ENCODE data around the gene SPPL3.

Gene SPPL3

DNA sequence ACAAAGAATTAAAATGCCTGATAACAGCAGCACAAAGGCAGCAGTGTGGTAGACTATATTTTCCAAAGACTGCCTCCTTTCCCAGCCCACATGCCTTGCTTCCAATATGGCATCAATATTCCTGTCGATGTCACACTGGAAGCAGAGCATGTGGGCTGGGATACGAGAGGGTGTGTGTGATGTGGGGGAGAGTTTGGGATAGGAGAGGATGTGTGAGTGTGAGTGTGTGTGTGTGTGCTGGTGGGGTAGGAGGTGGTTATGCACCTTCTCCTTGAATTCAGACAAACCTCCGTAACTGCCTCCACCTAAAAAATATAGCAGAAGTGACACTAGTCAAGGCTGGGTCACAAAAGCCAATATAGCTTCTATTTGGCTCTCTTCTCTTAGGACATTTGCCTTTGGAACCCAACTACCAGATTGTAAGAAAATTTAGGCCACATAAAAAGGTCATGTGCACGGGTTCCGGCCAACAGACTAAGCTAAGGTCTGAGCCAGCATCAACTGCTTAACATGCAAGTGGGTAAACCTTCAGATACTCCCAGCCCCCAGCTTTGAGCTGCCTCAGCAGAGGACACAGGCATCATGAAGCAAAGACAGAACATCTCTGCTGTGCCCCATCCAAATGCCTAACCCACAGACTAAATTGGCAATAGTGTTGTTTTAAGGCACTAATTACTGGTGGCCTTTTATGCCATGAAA is 29.5 kb downstream of the SPPL3 start:
- no peak for DNase-seq (ENCODE audit: low read depth in 1 of 2, low spot score in 1 of 2)
- no peak for TF ChIP-seq POLR2AphosphoS5 (IDR thresholded peaks at IDR 0.05; ENCODE audit: low read depth)
- TF ChIP-seq REST (IDR thresholded peaks at IDR 0.05; ENCODE audit: insufficient replicate concordance, low read depth), result no peak
- no peak for TF ChIP-seq GABPA (IDR thresholded peaks at IDR 0.05; ENCODE audit: low read depth)
- TF ChIP-seq, protein P1, sequence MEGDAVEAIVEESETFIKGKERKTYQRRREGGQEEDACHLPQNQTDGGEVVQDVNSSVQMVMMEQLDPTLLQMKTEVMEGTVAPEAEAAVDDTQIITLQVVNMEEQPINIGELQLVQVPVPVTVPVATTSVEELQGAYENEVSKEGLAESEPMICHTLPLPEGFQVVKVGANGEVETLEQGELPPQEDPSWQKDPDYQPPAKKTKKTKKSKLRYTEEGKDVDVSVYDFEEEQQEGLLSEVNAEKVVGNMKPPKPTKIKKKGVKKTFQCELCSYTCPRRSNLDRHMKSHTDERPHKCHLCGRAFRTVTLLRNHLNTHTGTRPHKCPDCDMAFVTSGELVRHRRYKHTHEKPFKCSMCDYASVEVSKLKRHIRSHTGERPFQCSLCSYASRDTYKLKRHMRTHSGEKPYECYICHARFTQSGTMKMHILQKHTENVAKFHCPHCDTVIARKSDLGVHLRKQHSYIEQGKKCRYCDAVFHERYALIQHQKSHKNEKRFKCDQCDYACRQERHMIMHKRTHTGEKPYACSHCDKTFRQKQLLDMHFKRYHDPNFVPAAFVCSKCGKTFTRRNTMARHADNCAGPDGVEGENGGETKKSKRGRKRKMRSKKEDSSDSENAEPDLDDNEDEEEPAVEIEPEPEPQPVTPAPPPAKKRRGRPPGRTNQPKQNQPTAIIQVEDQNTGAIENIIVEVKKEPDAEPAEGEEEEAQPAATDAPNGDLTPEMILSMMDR (IDR thresholded peaks at IDR 0.05; ENCODE audit: insufficient read depth, low read length), result no peak
- no peak for TF ChIP-seq SPI1 (IDR thresholded peaks at IDR 0.05; ENCODE audit: borderline replicate concordance, low read depth)

DNA sequence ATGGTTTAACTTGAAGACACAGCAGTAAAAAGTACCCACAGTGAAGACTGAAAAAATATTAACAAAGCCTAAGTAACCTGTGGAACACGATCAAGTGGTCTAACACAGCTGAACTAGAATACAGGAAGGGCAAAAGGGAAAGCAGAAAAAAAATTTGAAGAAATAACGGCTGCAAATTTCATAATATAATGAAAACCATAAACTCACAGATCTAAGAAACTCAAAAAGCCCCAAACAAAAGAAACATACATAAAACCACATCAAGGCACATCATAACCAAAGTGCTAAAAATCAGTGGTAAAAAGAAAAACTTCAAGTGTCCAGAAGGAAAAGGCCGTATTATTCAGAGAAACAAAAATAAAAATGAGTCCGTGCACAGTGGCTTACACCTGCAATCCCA is 30.9 kb downstream of the SPPL3 start:
- Histone ChIP-seq H3K27me3 (ENCODE audit: insufficient read depth, poor library complexity, severe bottlenecking) (no peaks in the 10 kb centered on the region), H3K4me3 (replicated peaks; ENCODE audit: insufficient read depth, low read length) (no peak overlapping the region), H3K27ac (replicated peaks) (peak overlapping the region; percentile 75)
- TF ChIP-seq REST (IDR thresholded peaks at IDR 0.05; ENCODE audit: insufficient replicate concordance, low read depth), result no peak
- TF ChIP-seq, protein P1 (IDR thresholded peaks at IDR 0.05; ENCODE audit: insufficient read depth, low read length), result no peak
- no peak; the same call in 1 of the 2 replicates for TF ChIP-seq SPI1 (IDR thresholded peaks at IDR 0.05; ENCODE audit: borderline replicate concordance, low read depth)
- no peak for TF ChIP-seq POLR2AphosphoS5 (IDR thresholded peaks at IDR 0.05; ENCODE audit: low read depth)
- TF ChIP-seq GABPA (IDR thresholded peaks at IDR 0.05; ENCODE audit: low read depth), result no peak
- peak in 1 of 2 experiments; percentile 10 for DNase-seq (ENCODE audit: low read depth in 1 of 2, low spot score in 1 of 2)

More for the DNA sequence above, 29.5 kb downstream of the SPPL3 start:
- no peaks in the 10 kb centered on the region for H3K27me3 ChIP-seq (ENCODE audit: insufficient read depth, poor library complexity, severe bottlenecking)
- H3K27ac ChIP-seq (replicated peaks), result peak overlapping the region; percentile 34; the same call in 1 of the 2 replicates
- H3K4me3 ChIP-seq (replicated peaks; ENCODE audit: insufficient read depth, low read length), result no peak overlapping the region

- peak in 1 of 2 experiments; percentile 9 for DNase-seq (ENCODE audit: low read depth in 1 of 2, low spot score in 1 of 2)
- no peak overlapping the region for H3K4me3 ChIP-seq (replicated peaks; ENCODE audit: insufficient read depth, low read length)
Observed at GRCh38 chr12:120872487-120872886, 31.7 kb downstream of the SPPL3 start.

GRCh38 chr12:120870415-120870814 is 33.7 kb downstream of the SPPL3 start:
- no peak overlapping the region for H3K4me3 ChIP-seq (replicated peaks; ENCODE audit: insufficient read depth, low read length)
- no peak for DNase-seq (ENCODE audit: low read depth in 1 of 2, low spot score in 1 of 2)
- H3K27me3 ChIP-seq (ENCODE audit: insufficient read depth, poor library complexity, severe bottlenecking), result no peaks in the 10 kb centered on the region
- H3K27ac ChIP-seq (replicated peaks), result no peak overlapping the region
- no peak for TF ChIP-seq POLR2AphosphoS5 (IDR thresholded peaks at IDR 0.05; ENCODE audit: low read depth)
- no peak for TF ChIP-seq SPI1 (IDR thresholded peaks at IDR 0.05; ENCODE audit: borderline replicate concordance, low read depth)
- TF ChIP-seq, protein P1 (IDR thresholded peaks at IDR 0.05; ENCODE audit: insufficient read depth, low read length), result no peak
- TF ChIP-seq GABPA (IDR thresholded peaks at IDR 0.05; ENCODE audit: low read depth), result no peak
- no peak for TF ChIP-seq REST (IDR thresholded peaks at IDR 0.05; ENCODE audit: insufficient replicate concordance, low read depth)

More at GRCh38 chr12:120872487-120872886, 31.7 kb downstream of the SPPL3 start:
- TF ChIP-seq SPI1 (IDR thresholded peaks at IDR 0.05; ENCODE audit: borderline replicate concordance, low read depth) (peak; percentile 31; the same call in 1 of the 2 replicates), GABPA (IDR thresholded peaks at IDR 0.05; ENCODE audit: low read depth) (no peak)
- Histone ChIP-seq H3K27ac (replicated peaks) (peak overlapping the region; percentile 75), H3K27me3 (ENCODE audit: insufficient read depth, poor library complexity, severe bottlenecking) (no peaks in the 10 kb centered on the region)

All from HL-60 (cell line).